ENCODE results near the gene GNAT1. TPM values are rescaled to one million over a fixed set of nuclear protein-coding genes. Genes with fewer than 3 reads are reported as not detected.
A peak's percentile ranks its signal among the peaks of the same experiment; 100 is the strongest.

GNAT1 gene
- total RNA-seq, 1 experiment from 2014 or later = not detected

DNA sequence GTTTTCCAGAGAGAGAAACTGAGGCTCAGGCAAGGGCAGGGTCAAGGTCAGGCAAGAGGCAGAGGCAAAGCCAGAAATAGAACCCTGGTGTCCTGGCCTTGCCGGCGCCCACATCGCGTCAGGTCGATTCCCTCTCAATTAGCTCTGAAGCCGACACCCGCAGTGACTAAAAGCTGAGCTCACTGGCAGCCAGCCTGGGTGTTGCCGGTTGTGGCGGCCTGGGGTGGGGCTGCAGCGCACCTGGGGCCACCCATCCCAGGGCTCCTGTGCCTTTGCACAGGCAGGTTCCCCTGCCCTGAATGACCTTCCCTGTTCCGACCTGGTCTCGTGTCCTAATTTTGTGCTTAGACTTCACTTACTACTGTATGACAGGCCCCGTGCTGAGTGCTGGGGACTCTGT lies 30.1 kb upstream of the GNAT1 start:
- no peak for TF ChIP-seq EZH2 (IDR thresholded peaks at IDR 0.05; ENCODE audit: low read depth)
- intact Hi-C loops (cut with micrococcal nuclease; ENCODE audit: unreplicated experiment) = no loop called here
- Histone ChIP-seq H3F3A (ENCODE audit: insufficient read depth, low read depth) (peaks cover 3% of the 10 kb centered on the region; the same call in 1 of the 2 replicates), H3K9me3 (ENCODE audit: insufficient read depth, low read depth) (no peaks in the 10 kb centered on the region), H3K27ac (no peak overlapping the region), H3K36me3 (ENCODE audit: low read depth) (no peaks in the 10 kb centered on the region), H3K4me2 (peak overlapping the region; percentile 10; the same call in 1 of the 2 replicates), H3K4me1 (replicated peaks; ENCODE audit: insufficient read depth) (peaks cover 38% of the 10 kb centered on the region), H3K27me3 (ENCODE audit: insufficient read depth, low read depth) (no peaks in the 10 kb centered on the region), H3K9me2 (ENCODE audit: insufficient read depth) (no peaks in the 10 kb centered on the region), H3K79me2 (ENCODE audit: low read depth) (no peaks in the 10 kb centered on the region), H4K20me1 (ENCODE audit: insufficient read depth) (no peaks in the 10 kb centered on the region), H3K4me3 (no peak overlapping the region), H2AFZ (no peak overlapping the region)
- ChIA-PET POLR2A (ENCODE audit: unreplicated experiment) (interaction anchor here (0.6 to 1.0 kb wide), 3 partner anchors 12 to 107 kb away, joined by 3 to 5 read pairs (median 4); partner anchors contain the start of gene SEMA3B), CTCF (interaction anchor here (0.6 to 0.9 kb wide), 2 partner anchors 30 to 39 kb away, joined by 3 to 4 read pairs; no protein-coding TSS in a partner anchor)
- no TSS peak for BruUV-seq (replicated peaks)
- peak in 1 of 2 experiments; percentile 64 for DNase-seq

DNA sequence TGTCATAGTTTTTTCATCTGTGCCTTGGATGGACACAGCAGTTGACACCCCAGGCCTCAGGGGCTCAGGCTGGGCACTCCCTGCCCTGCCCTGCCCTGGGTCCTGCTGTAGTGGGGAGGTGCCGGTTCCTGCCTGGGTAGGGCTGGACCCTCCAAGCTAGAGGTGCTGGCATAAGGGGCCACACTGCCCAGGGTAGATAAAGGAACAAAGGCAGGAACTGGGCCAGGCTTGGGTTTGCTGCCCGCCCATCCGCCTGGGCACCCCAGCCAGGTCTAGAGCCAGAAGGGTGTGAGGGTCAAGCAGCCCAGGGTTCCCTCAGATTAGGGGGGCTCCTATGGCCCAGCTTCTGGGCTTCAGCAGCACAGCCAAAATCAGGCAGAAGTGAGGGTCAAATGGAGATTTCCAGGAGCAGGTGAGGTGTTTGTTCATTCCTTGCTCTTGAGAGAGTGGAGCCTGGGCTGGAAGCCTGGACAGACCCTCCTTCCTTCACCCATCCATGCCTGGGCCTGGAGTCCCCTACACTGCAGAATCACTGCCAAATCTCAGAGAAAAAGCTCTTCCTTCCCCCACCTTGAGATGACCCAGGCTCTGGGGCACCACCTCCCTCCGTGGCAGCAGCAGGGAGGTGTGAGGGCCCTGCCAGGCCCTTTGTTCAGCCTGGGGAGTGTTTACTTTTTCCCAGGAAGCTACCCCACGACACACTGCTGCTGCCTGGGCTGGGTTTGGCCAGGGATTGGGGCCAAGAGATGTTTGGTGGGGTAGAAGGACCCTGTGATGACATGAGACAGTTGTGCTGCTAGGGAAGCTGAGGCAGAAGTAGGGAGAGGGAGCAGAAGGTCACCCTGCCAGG lies 29.2 kb upstream of the GNAT1 start:
- Histone ChIP-seq H3K9me2 (ENCODE audit: insufficient read depth) (no peaks in the 10 kb centered on the region), H3K4me3 (no peak overlapping the region), H2AFZ (no peak overlapping the region), H3K9me3 (ENCODE audit: insufficient read depth, low read depth) (no peaks in the 10 kb centered on the region), H3K36me3 (ENCODE audit: low read depth) (no peaks in the 10 kb centered on the region), H3F3A (ENCODE audit: insufficient read depth, low read depth) (peaks cover 3% of the 10 kb centered on the region; the same call in 1 of the 2 replicates), H3K4me1 (replicated peaks; ENCODE audit: insufficient read depth) (peaks cover 38% of the 10 kb centered on the region), H3K79me2 (ENCODE audit: low read depth) (no peaks in the 10 kb centered on the region), H3K27me3 (ENCODE audit: insufficient read depth, low read depth) (no peaks in the 10 kb centered on the region), H4K20me1 (ENCODE audit: insufficient read depth) (no peaks in the 10 kb centered on the region), H3K27ac (no peak overlapping the region), H3K4me2 (no peak overlapping the region; the same call in 1 of the 2 replicates)
- POLR2A ChIA-PET (ENCODE audit: unreplicated experiment) = no interaction called here
- DNase-seq = no peak
- intact Hi-C loops (cut with micrococcal nuclease; ENCODE audit: unreplicated experiment) = no loop called here
- CTCF ChIA-PET = interaction anchor here (0.6 to 0.9 kb wide), 2 partner anchors 30 to 1117 kb away, joined by 3 to 4 read pairs; no protein-coding TSS in a partner anchor
- BruUV-seq (replicated peaks) = no TSS peak
- TF ChIP-seq, protein P1, sequence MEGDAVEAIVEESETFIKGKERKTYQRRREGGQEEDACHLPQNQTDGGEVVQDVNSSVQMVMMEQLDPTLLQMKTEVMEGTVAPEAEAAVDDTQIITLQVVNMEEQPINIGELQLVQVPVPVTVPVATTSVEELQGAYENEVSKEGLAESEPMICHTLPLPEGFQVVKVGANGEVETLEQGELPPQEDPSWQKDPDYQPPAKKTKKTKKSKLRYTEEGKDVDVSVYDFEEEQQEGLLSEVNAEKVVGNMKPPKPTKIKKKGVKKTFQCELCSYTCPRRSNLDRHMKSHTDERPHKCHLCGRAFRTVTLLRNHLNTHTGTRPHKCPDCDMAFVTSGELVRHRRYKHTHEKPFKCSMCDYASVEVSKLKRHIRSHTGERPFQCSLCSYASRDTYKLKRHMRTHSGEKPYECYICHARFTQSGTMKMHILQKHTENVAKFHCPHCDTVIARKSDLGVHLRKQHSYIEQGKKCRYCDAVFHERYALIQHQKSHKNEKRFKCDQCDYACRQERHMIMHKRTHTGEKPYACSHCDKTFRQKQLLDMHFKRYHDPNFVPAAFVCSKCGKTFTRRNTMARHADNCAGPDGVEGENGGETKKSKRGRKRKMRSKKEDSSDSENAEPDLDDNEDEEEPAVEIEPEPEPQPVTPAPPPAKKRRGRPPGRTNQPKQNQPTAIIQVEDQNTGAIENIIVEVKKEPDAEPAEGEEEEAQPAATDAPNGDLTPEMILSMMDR (conservative IDR thresholded peaks at IDR 0.05) = no peak
- TF ChIP-seq EZH2 (IDR thresholded peaks at IDR 0.05; ENCODE audit: low read depth) = no peak

DNA sequence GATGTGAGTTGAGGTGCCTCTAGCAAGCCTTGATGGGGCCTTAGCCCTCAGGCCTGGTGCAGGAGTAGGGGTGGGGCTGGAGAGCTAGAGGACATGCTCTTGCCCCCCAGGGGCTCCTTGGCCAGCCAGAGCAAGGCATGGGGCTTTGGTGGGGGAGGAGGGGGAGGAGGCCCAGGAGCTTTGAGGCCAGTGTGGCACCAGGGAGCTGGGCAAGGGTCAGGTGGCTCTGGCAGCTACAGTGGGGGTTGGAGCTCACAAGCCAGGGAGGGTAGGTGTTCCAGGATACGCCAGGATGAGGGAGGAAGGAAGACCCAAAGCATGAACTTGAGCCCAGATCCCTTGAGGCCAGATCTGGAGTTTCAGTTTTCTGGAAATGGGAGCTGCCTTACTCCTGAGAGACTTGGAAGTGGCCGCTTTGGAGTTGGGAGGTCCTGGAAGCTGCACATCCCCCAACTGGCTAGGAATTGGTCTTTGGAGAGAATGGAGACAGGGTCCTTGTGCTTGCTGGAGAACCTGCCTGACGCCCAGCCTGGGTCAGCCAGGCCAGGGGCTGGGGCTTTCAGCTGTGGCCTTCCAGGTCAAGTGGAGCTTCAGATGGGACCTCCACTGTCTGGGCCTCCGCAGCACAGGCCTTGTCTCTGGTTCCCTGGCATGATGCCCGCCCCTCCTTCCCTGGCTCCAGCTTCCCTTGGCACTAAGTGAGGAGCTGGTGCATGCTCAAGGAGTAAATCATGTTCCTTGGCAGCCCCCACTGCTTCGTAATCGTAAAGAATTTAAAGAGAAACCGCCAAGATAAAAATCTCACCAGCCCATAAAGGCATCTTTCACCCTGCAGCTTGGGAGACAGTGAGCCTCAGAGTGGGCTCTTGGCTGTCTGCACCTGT lies 27.6 kb upstream of the GNAT1 start:
- no TSS peak for BruUV-seq (replicated peaks)
- peaks cover 38% of the 10 kb centered on the region for H3K4me1 ChIP-seq (replicated peaks; ENCODE audit: insufficient read depth)
- H3K79me2 ChIP-seq (ENCODE audit: low read depth) = no peaks in the 10 kb centered on the region
- H3K9me3 ChIP-seq (ENCODE audit: insufficient read depth, low read depth) = no peaks in the 10 kb centered on the region
- H3K36me3 ChIP-seq (ENCODE audit: low read depth) = no peaks in the 10 kb centered on the region
- no peaks in the 10 kb centered on the region for H3K9me2 ChIP-seq (ENCODE audit: insufficient read depth)
- no peak overlapping the region for H3K27ac ChIP-seq
- no peaks in the 10 kb centered on the region for H4K20me1 ChIP-seq (ENCODE audit: insufficient read depth)
- peak; percentile 85 to 90 for DNase-seq
- peak overlapping the region; percentile 46 for H3K4me2 ChIP-seq
- intact Hi-C loops (cut with micrococcal nuclease; ENCODE audit: unreplicated experiment) = no loop called here
- no peak overlapping the region for H3K4me3 ChIP-seq
- H3F3A ChIP-seq (ENCODE audit: insufficient read depth, low read depth) = peaks cover 3% of the 10 kb centered on the region; the same call in 1 of the 2 replicates
- POLR2A ChIA-PET (ENCODE audit: unreplicated experiment) = interaction anchor here (0.5 to 0.6 kb wide), 4 partner anchors 19 to 694 kb away, joined by 3 to 24 read pairs (median 5); partner anchors contain the start of gene DAG1
- CTCF ChIA-PET = interaction anchor here (0.6 kb wide), 1 partner anchor 101 kb away, joined by 3 read pairs; no protein-coding TSS in a partner anchor
- no peaks in the 10 kb centered on the region for H3K27me3 ChIP-seq (ENCODE audit: insufficient read depth, low read depth)
- no peak overlapping the region for H2AFZ ChIP-seq
- TF ChIP-seq EZH2 (IDR thresholded peaks at IDR 0.05; ENCODE audit: low read depth) = no peak
- TF ChIP-seq, protein P1 (conservative IDR thresholded peaks at IDR 0.05) = no peak
